Inflammatory macrophage treated with lipopolysaccharide for 4 hours (primary cell): Measurements from ENCODE around the gene SPATA31C1.
"Not testable (repeated sequence)": the region's sequence is repeated elsewhere in the genome, so short reads cannot be mapped to it uniquely, and the experiment has no call there.

Experiments
- DNase-seq: peaks from one replicate; pipeline ENCODE4 v3.0.0-alpha.2; 2020

The SPATA31C1 gene

DNA sequence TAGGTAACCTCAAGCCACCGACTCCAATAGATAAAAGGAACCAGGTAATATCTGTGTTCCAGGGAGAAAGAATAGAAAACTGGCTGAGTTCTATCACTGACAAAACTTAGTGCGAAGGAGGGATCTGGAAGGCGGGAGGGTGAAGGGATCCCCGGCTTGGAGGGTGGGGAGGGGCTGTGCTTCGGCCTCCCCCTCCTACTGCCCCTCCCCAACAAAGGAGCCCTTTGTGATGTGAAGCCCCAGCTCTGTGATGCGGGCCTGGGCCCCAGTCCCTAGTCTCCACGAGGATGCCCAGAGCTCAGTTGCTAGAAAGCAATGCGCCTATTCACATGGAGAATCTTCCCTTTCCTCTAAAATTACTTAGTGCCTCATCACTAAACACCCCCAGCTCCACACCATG, at the start of gene SPATA31C1:
Gene SPATA31C1 (plus strand): TSS at position 301 of the 400 bp plus-strand sequence.
- DNase-seq, result not testable (repeated sequence)

DNA sequence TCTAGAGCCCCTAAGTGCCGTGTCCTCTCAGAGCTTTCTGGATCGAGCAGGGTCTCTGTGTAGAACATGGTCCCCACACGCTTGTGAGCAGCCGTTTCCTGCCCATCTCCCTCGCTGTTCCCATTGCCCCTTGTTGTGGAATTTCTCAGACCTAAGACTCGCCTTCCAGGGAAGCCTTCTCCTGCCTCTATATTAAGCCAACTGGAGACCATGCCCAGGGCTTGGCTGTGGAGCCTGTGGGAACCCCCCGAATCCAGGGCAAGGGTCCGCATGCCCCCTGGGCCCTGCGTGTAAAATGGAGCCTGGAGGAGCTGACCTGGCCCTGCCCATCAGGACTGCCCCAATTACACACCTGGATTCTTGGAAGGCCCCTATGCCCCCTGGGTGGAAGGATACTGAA, 49.6 kb upstream of the SPATA31C1 start:
- no peak for DNase-seq

DNA sequence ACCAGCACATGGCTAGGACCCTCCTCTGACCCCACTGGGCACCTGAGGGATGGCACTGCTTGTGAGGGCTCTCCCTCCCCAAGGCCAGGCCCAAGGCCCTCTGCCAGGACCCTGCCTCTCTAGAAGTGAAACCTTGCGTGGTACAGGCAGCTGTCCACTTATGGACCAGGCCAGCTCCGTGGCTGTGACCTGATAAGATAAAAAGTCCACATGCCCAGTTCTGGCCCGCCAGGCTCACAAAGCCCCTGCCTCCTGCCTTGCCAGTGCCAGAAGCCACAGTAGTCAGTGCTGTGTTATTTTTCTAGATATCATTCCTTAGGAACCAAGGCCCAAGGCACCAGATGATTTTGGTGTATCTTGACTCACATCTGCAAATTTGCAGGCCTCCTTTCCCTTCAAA, 49.1 kb upstream of the SPATA31C1 start:
- no peak for DNase-seq

DNA sequence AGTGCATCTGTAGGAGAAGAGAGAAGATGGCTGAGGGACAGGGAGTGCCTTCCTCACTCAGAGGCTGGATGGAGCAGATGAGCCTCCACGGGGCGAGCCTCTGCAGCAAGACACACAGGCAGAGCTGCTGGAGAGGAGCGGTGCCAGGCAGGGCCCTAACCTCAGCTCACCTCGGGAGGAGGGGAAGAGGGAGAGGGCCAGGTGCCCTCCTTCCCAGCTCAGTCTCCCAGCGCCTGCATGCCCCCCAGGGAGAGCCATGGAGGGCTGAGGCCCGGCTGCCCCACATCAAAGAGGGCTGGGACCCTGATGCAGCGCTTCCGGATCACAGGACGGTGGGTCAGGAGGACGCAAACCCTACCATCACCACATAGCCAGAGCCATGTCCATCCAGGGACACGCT, 48.7 kb upstream of the SPATA31C1 start:
- no peak for DNase-seq

DNA sequence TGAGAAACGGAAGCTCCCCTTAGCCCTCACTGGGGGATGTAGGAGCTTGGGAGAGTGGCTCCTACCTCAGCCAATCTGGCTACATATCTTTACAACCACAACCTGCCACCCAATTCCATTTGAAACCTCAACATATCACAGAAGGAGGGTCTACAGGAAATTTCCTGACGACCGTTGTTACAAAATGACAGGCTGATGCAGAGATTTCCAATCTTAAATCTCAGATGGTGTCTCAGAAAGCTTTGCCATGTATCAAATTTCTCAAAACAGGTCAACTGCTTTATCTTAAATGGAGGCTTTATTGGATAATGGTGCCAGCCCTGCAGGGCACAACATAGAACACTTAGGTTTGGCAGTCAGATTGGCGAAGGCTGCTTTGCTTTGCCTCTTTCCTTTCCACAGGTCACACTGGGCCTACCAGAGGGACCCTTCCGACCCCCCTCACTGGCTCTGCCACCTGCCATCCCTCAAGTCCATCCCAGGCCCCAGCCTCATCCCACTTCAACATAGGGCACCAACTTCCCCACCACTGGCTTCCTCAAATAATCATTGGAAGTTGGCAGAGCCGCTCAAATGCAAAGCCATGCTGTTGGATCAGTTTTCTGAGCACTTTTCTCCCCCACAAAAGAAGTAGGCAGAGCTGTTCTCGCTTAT, 46.2 kb upstream of the SPATA31C1 start:
- DNase-seq, result no peak

DNA sequence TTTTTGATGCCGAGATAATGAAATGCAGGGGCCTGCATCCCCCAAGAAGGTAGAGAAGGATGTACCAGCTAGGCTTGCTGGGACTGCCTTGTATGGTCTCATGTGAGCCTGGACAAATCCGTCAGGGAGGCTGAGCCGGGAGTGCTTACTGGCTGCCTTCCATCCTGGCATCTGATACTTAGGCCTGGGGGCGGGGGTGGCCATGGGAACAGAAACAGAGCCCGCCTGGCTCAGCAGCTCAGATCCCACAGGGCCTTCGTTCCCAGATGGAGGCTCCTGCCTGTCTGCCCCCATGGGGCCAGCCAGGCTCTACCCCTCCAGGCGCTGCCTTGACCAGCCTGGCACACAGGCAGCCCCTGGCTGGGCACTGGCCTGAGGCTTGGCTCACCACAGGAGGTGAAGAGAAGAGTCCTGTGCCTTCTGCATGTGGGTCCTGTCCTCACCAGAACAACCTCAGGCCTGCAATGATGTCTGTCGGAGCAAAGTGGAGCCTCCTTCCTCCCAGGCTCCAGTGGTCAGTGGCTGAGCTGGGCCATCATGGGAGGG, 45.6 kb upstream of the SPATA31C1 start:
- DNase-seq, result no peak

DNA sequence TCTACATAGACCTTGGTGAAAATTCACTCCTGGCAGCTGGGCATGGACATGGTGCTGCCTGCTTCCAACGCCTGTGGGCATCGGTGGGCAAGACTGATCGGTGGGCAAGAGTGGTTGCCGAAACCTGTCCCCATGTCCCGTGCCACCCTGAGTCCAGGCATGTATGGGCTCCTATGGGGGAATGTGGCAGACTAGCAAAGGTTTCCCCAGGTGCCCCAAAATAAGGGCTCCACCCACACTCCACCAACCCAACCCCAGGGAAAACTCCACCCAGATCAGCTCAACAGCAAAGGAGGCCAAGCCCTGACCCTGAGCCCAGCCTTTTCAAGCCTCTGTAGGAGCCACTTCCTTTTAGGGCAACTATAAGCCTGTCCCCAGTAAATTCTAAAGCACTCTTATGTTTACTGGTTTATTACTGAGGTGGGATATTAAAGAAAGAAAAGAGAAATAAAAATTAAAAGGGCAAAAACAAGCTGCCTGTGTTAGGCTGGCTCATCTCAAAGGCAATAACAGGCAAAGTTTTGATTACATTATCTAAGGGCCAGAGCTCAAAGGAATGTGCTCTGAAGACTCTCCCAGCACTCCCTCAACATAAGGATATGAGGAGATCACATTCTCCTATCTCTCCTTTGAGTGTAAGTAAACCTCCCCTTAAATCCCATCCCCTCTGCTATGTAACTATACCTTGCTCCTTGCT, 44.0 kb upstream of the SPATA31C1 start:
- DNase-seq, result no peak

DNA sequence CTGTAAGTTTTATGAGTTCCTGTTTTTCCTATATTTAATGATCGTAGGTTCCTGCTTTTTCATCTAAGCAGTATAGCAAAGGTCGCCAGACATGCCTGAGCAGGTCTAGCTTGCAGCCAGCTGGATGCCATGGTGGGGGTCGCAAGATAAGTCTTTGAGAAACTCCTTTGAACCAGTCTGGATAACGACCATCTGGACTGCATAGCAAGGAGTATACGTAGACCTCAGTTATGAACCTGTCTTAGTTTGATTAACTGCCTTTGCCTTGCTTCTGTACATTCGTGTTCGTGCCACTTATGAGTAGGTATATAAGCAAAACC, 43.5 kb upstream of the SPATA31C1 start:
- DNase-seq, result no peak

DNA sequence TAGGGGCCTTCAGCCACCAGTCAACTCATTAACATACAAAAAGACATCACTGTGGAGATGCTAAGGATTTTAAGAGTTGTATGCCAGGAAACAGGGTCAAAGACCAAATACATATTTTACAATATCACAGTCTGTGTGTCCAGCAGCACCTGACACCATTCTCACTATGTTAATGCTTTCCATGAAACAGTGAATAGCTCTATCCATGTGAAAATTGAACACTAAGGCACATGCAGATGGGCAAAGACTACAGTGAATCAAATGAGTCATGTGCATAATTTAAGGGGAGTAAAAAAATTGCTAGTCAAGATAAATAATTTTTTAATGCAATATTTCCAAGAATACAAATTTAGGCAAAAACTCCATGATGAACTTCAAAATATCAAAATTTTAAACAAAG, 42.7 kb upstream of the SPATA31C1 start:
- DNase-seq, result no peak

DNA sequence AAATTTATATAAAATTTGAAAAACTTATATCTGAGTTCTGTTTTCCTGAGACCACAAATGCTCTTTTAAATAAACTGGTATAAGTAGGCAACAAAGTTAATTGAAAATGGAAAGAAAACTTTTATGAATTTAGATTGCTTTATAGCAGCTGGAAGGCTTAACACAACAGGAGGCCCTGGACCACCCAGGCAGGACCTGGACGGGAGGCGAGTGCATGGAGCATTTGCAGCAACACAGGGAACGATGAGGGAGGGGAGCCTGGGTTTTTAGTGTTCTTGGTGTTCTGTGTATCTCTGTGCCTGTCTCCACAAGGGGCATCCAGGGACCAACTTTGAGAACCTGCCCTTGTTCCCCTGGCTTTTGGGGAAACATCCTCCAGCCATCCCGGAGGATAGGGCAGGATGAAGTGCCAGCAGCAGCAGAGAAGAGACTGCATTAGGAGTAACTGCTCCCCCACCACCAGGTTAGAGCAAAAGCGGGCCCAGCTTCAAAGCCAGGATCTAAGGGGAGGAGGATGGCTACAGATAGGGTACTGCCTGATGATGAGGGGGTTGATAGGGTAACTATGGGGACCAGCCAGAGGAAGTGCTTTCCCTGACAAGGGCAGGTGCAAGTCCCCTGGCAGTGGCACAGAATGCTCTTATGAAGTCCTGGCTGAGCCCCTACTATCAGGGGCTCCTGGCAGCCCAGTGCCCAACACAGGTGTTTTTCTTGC, 41.8 kb upstream of the SPATA31C1 start:
- DNase-seq, result no peak

DNA sequence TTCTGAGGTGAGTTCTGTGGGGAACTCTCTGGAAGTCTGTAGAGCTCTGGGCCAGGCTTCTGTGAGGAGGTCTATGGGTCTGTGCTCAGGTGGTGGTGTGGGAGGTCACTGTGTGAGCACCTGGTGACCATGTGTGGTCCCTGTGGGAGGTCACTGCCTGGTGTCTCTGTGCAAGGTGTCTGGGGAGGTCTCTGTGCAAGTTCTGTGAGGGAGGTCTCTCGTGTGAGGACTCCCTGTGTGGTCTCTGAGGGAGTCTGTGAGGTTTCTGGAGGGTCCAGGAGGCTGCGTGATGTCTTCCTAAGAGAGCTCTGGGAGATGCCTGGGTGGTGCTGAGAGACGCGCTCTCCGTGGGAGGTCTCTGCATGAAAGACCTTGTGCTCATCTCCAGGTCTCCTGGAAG, 41.1 kb upstream of the SPATA31C1 start:
- no peak for DNase-seq

DNA sequence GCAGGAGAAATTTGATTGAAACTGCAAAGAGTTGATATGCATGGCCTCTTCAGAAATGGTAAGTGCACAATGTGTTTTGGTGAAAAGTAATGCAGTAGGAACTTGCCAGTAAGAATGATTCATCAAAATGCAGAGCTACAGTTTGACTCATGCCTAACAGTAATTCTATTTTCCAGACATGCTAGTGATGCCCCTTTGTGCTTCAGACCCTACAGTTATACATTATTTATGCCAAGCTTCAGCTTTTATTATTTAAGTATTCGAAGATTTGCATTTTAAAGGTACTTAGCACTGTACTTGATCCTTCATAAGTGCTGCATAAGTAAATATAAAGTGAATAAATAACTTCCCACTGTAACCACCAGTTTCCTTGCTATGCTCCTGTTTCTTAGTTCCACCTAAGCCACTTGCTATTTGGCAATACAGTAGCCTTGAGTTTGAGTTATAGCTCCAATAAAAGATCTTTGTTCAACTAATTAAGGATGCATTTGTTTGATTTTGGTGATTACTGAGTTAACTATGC, 38.7 kb upstream of the SPATA31C1 start:
- peak; percentile 33 for DNase-seq

DNA sequence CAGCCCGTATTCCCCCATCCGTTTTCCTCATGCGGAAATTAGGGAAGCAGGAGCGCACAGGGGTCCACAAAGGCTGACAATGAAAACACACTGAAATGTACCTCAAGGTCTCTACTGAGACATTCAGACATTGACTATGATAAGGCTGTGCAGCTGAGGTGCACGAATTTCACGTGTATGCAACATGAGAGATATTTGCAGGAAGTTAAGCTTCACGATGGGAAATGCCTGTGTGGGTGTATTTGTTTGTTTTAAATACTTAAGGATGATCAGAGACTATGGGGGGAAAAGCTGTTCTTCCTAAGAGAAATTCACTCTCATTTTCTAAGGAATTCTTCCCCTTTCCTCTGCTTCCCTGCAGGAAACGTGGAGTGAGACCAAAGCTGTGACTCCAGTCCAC, 37.6 kb upstream of the SPATA31C1 start:
- no peak for DNase-seq

DNA sequence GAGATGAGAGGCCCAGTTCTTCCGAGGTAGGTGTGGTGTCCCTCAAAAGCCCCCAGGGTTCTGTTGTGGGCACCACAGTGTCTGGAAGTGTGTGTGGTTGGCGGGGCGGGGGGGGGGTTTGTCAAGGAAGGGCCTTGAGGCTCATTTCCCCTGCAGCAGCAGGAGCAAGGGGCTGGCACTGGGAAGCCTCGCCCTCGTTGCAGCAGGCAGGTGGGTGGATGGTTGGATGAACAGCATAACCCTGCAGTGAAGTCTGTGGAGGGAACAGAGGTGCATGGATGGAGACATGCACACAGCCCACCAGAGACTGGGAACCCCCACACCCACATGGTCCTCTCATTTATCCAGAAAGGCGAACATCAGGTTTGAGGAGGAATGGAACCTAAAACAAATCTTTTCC, 37.1 kb upstream of the SPATA31C1 start:
- no peak for DNase-seq

DNA sequence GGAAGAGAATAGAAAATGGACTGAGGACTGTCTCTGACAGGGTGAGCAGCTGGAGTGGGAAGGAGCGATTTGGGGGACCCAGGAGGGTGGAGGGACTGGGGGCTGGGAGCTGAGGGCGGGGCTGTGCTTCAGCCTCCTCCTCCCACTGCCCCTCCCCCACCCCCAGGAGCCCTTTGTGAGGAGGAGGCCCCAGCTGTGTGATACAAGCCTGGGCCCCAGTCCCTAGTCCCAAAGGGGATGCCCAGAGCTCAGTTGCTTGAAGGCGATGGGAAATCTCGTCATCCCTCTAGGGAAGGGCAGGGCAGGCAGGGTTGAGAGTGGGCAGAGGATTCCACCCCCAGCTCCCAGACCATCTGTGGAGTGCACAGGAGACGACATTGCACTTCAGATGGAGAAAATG, 35.1 kb upstream of the SPATA31C1 start, which contains the start of gene SPATA31E1:
Gene SPATA31E1 (plus strand): TSS at position 251 of the 400 bp plus-strand sequence. CDS start 15 bp downstream, at position 266.
- DNase-seq, result no peak

DNA sequence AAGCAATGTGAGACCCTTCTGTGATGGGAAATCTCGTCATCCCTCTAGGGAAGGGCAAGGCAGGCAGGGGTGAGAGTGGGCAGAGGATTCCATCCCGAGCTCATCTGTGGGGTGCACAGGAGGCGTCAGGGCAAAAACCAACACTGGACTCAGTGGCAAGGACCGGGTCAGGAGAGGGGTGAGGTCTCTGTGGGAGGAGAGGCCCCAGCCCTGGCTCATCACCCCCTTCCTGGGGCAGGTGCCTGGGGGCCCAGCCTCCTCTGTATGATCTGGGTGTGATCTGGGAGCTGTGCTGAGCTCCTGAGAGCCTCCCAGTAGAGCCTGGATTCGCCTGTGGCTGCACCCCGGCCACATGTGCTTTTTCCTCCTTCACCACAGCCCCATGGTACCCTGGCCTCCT, 34.5 kb upstream of the SPATA31C1 start:
- DNase-seq, result no peak

DNA sequence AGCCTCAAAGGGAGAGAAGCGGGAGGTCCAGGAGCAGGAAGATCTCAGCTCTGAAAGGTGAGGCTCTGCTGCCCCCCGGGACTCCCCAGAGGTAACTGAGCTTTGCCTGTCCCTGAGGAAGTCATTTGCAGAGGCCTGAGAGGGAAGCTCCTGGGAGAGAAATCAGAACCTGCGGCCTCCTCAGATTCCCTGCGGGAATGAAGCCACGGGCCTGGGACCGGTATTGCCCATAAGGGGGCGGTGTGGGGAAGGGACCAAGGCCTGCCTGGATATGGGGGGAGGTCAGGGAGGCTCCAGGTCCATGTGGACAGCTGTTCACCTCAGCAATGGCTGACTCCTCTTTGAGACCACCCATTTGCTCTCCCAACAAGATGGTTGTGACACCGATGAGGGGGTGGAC, 33.8 kb upstream of the SPATA31C1 start:
- no peak for DNase-seq

DNA sequence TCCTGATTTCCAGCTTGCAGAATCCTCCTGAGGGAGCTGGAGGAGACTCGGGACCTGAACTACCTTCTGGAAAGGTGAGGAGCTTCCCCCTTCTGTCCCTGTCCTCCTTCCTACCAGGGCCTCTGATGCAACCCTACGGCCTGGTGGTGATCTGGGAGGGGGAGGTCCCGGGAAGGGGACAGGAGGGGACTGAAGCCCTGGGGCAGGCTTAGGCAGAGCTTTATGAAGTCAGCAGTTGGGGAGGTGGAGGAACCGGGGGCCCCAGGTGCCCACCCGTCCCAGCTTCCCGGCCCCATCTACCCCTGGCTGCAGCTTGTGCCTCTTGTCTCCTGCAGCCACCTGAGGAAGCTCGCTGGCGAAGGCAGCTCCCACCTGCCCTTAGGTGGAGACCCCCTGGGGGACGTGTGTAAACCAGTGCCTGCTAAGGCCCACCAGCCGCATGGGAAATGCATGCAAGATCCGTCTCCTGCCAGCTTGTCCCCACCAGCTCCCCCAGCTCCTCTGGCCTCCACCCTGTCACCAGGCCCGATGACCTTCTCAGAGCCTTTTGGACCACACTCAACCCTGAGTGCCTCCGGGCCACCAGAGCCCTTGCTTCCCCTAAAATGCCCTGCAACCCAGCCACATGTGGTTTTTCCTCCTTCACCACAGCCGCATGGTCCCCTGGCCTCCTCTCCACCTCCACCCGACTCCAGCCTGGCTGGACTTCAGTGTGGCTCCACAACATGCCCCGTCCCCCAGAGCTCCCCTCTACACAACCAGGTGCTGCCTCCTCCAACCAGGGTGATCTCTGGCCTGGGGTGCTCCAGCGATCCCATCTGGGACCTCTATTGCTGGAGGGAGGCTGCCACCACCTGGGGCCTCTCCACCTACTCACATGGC, 32.9 kb upstream of the SPATA31C1 start:
- no peak for DNase-seq

DNA sequence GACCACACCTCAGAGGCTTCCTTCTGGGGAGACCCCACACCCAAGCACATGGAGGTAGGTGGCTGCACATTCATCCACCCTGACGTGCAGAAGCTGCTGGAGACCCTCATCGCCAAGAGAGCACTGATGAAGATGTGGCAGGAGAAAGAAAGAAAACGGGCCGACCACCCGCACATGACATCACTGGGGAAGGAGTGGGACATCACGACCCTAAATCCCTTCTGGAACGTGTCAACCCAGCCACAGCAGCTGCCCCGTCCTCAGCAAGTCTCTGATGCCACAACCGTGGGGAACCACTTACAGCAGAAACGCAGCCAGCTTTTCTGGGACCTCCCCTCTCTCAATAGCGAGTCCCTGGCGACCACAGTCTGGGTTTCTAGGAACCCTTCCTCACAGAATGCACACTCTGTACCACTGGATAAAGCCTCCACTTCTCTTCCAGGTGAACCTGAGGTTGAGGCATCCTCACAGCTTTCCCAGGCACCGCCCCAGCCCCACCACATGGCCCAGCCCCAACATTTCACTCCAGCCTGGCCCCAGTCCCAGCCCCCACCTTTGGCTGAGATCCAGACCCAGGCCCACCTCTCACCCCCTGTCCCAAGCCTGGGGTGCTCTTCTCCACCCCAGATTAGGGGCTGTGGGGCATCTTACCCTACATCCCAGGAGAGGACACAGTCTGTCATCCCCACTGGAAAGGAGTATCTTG, 32.1 kb upstream of the SPATA31C1 start:
- DNase-seq, result no peak

DNA sequence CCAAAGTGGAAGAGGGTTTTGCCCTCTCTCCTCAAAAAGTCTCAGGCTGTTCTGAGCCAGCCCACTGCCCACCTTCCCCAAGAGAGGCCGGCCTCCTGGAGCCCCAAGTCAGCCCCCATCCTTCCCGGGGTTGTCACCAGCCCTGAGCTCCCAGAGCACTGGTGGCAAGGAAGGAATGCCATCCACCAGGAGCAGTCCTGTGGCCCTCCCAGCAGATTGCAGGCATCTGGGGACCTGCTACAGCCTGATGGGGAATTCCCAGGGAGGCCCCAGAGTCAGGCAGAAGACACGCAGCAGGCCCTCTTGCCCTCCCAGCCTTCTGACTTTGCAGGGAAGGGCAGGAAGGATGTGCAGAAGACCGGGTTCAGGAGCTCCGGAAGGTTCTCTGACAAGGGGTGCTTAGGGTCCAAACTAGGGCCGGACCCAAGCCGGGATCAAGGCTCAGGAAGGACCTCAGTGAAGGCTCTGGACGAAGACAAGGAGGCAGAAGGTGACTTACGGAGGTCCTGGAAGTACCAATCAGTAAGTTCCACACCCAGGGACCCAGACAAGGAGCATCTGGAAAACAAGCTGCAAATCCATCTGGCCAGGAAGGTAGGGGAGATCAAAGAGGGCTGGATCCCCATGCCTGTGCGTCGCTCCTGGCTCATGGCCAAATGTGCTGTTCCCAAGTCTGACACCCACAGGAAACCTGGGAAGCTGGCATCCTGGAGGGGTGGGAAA, 31.4 kb upstream of the SPATA31C1 start:
- DNase-seq, result no peak

DNA sequence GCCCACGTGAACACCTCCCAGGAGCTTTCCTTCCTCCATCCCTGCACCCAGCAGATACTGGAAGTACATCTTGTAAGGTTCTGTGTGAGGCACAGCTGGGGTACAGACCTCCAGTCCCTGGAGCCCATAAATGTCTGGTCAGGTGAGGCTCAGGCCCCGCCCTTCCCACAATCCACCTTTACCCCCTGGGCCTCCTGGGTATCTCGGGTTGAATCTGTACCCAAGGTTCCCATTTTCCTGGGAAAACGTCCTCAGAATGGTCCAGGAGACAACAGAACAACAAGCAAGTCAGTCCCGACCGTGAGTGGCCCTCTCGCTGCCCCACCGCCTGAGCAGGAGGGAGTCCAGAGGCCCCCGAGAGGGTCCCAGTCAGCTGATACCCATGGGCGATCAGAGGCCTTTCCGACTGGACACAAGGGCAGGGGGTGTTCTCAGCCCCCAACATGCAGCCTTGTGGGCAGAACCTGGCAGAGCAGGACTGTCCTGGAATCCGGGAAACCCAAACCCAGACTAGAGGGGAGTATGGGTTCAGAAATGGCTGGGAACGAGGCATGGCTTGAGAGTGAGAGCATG, 30.7 kb upstream of the SPATA31C1 start:
- DNase-seq, result no peak
